C4-2B (cell line): ENCODE data around the gene AGBL1.

Experiments
- ZFX ChIP-seq: fragments of 450-650 bp; IDR thresholded peaks from 2 replicates; pipeline ENCODE4 v1.6.1; 2017
- TF ChIP-seq, protein P1 (sequence below): fragments of 450-650 bp; conservative IDR thresholded peaks from 2 replicates; pipeline ENCODE4 v1.5.1; 2017; ENCODE audit warnings: mild to moderate bottlenecking

DNA sequence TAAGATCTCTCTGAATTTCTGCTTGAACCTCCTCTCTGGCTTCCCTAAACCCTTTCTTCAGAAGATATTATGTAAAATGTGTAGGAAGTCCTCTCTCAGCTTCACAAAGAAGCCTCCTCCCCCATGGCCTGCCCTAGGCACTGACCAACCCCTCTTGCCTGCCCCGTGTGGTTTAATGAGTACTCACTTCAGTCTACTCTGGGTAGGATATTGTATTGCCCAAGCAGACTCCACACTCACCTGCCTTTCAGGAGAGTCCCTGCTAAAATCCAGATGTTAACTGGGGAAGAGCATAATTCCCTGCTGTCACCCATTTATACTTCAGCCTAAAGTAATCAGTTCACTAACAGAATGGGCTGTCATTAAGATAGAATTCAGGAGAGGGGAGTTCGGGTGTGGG, 2.6 kb upstream of the AGBL1 start:
- TF ChIP-seq, protein P1, sequence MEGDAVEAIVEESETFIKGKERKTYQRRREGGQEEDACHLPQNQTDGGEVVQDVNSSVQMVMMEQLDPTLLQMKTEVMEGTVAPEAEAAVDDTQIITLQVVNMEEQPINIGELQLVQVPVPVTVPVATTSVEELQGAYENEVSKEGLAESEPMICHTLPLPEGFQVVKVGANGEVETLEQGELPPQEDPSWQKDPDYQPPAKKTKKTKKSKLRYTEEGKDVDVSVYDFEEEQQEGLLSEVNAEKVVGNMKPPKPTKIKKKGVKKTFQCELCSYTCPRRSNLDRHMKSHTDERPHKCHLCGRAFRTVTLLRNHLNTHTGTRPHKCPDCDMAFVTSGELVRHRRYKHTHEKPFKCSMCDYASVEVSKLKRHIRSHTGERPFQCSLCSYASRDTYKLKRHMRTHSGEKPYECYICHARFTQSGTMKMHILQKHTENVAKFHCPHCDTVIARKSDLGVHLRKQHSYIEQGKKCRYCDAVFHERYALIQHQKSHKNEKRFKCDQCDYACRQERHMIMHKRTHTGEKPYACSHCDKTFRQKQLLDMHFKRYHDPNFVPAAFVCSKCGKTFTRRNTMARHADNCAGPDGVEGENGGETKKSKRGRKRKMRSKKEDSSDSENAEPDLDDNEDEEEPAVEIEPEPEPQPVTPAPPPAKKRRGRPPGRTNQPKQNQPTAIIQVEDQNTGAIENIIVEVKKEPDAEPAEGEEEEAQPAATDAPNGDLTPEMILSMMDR = no peak
- no peak for TF ChIP-seq ZFX
